GM18858 (cell line): Measurements from ENCODE around the gene KRTAP15-1.

Experiments used
- ATAC-seq: cut with Tn5 transposase; IDR thresholded peaks from one replicate; pipeline ENCODE4 v1.9.1; 2021; ENCODE audit not compliant: unreplicated experiment

Gene KRTAP15-1

DNA sequence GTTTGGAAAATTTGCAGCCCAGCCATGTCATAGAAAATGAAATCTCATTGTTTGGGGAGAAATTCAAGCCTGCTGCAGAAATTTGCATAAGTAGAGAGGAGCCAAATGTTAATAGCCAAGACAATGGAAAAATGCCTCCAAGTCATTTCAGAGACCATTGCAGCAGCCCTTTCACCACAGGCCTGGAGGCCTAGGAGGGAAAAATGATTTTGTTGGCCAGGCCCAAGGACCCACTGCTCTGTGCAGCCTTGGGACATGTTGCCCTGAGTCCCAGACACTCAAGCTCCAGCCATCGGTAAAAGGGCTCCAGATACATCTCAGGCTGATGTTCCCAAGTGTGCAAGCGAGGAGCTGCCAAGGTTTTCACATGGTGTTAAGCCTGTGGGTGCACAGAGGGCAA, 46.1 kb downstream of the KRTAP15-1 start:
- no peak for ATAC-seq

DNA sequence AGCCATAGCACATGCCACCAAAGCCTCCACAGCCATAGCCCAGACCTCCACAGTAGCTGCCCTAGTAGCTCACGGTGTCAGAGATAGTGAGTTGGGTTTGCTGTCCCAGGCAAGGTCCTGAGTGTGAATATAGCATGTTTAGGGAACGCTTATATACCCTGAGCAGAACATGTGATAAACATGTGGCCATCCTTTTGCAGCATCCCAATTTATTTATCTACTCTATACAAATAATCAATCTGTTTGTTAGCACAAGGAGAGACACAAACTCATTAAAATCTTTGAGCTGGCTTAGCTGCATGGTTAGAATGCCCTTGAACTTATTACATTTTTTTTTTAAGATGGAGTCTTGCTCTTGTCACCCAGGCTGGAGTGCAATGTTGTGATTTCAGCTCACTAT, 47.3 kb downstream of the KRTAP15-1 start, which contains the start of gene KRTAP19-2:
TSS of gene KRTAP19-2 (minus strand) at position 101 of the 400 bp plus-strand sequence. CDS start at position 13, 88 bp downstream.
- ATAC-seq, result no peak
